Measurements from ENCODE around the gene FGFR3. TPM values are rescaled to one million over a fixed set of nuclear protein-coding genes. Genes with fewer than 3 reads are reported as not detected.

FGFR3 gene
- total RNA-seq, 1 experiment from 2014 or later: 0.46 TPM

DNA sequence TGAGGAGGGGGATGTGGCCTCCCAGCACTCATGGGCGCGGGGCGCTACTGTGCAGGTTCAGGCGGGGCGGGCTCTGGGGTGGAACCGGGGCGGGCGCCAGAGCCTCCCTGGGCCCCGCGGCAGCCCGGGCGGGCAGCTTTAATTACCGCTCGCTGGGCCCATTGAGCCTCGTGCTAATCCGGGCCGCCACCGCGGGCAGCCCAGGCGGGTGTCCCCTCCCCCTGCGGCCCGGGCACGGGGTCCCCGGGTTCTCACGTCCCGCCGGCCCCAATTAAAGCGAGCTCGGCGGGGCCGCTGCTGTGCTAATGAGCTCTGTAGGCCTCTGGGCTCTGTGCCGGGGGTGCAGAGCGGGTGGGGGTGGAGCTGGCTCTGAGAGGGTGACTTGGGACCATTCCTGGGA, 22.8 kb upstream of the FGFR3 start:
- no peak for DNase-seq (ENCODE audit: low read depth)

DNA sequence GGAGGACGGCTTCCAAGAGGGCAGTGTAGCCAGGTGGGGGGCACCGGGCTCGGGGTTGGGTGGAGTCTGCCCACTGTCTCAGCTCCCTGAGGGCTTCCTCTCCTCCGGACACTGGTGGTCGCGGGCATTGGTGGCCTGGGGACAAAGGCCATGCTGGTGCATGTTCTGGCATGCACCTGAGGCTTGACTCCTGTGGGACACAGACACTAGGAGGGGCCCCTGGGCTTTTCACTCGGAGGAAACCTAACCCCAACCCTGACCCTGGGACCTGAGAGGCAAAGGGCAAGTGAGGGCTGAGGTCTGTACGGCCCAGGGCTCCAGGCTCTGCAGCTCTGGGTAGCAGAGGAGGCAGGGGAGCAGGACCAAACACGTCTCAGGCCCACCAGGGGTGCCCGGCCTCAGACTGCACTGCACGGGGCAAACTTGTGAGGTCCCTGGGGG, 22.3 kb upstream of the FGFR3 start:
- DNase-seq (ENCODE audit: low read depth): no peak

GRCh38 chr4:1771555-1772305, 21.4 kb upstream of the FGFR3 start:
- no peak for DNase-seq (ENCODE audit: low read depth)

- no peak for DNase-seq (ENCODE audit: low read depth)
Measured at GRCh38 chr4:1772853-1773538, 20.1 kb upstream of the FGFR3 start.

GRCh38 chr4:1773754-1774153, 19.3 kb upstream of the FGFR3 start:
- DNase-seq (ENCODE audit: low read depth): no peak

DNA sequence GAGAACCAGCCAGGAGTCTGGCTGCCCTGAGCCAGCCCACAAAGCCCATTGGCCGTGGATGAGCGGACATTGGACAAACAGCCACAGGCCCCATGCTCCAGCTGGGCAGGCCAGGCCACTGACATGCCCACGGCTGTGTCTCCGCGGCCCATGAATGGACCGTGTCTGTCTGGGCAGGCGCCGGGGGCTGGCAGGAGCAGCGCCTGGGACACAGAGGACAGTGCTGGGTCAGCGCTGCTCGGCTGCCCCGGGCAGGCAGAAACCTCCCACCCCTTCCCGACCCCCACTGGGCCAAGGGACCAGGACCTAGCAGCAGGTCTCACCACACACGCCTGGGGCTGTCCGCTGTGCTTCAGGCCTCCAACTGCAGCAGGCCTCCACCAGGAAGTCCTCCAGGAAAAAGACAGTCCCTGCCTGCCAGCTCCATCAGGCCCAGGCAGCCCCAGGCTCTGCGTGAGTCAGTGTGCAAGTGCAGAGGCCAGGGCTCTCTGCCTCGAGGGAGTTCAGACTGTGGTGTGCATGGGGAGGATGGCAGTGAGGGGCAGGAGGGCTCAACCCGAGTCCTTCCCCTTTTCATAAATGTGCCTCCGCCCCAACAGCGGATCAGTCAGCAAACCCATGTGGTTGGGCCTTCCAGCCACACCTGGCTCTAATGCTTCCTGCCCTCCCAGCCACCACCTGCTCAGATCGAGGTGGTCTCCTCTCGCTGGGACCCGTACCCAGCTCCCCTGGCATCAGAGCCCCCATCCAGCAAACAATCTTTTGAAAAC, 17.2 kb upstream of the FGFR3 start:
- peak; percentile 46 for DNase-seq (ENCODE audit: low read depth)

DNA sequence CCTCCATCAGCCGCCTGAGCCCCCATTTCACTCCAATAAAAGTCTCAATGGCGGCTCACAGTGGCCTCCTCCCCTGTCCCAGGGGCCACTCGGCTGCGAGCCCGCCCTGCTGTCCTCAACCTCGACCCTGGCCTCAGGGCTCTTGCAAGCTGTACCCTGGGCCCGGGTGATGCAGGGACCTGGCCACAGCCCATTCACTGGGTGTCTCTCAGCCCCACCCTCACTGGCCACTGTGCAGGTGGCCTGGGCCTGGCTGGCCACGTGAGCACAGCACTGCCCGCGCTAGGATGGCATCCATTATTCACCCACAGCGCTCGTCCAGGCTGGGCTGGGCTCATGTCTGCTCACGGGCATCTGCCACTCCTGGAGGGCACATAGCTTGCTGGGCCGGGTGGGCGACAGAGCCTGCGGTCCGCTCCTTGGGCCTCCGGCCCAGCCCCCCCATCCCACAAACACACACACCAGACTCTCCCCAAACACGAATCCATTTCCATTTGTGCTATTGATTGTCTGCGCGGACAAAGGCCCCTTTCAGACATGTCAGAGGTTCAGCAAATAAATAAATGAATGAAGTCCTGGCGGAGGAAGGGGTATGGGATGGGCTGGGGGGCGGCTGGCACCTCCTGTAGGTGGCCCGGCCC, 16.5 kb upstream of the FGFR3 start:
- no peak for DNase-seq (ENCODE audit: low read depth)

DNA sequence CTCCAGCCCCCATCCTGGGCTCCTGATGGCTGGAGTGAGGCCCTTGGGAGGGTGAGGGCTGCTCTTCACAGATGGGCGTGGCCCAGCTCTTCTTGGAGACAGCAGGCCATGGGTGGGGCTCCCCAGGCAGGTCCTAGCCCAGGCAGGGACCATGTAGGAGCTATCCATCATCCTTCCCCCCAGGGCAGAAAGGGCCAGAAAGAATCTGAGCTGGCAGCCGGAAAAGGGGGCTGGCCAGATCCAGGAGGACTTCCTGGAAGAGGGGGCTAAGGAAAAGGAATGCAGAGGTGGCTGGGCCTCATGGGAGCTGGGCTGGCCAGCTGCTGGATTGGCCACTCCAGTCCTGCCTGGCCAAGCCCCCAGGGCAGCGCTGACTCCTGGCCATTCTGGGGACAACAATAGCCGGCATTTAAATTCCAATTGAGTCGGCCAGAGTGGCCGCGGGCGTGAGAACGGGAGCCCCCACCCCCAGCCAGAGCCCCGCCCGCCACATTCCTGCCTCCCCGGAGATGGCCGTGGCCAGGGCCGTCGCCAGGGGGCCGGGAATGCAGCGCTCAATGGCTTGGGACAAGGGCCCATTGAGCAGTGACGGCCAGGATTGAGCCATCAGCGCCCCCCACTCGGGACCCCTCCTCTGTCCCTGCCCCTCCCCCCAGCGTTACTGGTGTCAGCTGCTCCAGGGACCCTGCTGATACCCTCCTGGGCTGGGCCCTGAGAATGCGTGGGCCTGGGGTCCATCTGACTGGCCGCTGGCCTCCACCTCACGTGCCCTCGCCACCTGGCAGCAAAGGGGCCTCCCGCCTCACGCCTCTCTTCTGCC, 15.1 kb upstream of the FGFR3 start:
- DNase-seq (ENCODE audit: low read depth): peak; percentile 59

DNA sequence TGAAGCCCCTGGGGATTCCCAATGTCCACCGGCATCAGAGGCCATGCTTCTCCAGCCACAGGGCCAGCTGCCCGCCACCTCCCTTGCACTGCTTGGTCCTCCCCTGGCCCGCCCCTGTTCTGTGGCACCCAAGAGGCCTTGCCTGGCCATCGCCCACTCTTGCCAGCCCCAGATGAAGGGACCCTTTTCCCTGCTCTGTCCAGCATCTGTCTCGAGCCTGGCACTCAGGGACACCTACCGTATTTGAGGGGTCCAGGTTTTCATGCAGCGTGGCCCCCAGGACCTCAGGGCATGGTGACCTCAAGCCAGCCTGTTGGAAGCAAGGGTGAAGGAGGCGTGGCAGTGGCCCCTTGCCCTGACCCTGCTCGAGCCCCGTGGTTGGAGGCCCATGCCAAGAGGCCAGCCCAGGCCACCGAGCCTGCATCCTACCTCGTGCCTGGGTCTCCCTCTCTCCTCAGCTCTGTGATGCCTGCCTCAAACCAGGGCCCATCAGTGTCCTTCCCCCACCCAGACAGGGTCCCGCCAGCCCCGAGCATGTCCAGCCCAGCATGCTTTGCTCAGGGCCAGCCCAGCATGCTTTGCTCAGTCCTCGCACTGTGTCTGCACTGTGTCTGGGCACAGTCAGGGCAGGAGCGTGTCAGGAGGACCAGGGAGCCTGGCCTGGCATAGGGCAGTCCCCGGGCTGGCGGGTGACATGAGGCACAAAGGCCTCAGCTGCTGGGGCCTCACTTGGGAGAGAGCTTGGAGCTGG, 14.3 kb upstream of the FGFR3 start:
- no peak for DNase-seq (ENCODE audit: low read depth)

DNA sequence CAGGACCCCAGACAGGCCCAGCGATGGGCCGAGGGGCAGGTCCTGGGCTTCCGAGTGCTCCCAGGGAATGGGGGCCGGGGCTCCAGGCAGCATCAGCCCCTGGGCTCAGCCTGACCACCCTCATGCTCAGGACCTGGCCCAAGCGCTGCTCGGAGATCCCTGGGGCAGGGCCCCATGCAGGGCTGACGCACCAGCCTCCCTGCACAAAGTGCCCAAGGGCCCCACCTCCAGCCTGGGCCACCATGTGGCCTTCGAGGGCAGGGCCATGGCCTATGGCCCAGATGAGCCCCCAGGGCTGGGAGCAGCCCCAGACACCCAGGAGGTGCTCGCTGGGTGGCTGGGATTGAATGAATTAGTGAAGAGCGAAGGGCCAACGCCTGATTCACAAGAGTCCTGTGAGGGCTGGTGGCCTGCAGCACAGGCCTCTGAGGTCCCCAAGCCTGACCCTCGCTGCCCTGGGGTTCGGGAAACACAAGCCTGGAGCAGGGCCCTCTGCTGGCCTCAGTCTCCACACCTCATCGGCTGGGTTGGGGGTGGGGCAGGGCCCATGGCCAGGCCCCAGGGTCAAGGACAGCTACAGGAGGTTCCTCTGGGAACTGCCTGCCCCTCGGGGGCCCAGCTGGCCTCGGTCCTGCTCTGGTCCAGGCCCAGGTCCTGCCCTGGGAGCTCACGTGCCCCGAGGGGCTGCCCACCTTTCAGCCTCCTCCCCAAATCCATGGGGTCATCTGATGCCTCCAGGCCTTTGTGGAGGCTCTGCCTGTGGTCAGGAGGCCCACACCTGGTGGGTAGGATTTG, 13.3 kb upstream of the FGFR3 start:
- DNase-seq (ENCODE audit: low read depth): no peak

DNA sequence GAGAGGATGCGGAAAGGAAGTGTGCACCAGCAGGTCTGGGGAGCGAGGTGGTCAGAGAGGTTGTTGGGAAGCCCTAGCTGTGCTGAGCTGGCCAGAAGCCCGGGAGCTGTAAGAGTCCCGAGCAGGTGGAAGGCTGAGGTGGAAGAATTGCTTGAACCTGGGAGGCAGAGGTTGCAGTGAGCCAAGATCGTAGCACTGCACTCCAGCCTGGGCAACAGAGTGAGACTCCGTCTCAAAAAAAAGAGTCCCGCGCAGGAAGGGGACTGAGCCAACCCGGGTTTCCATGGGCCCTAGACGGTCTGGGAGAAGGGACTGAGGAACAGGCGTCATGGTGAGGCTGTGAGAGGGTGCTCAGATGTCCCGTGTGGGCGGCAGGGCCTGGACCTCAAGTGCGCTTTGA, 12.7 kb upstream of the FGFR3 start:
- no peak for DNase-seq (ENCODE audit: low read depth)

GRCh38 chr4:1783015-1783414, 10.1 kb upstream of the FGFR3 start:
- DNase-seq (ENCODE audit: low read depth): no peak

GRCh38 chr4:1783970-1784369, 9.1 kb upstream of the FGFR3 start:
- no peak for DNase-seq (ENCODE audit: low read depth)

DNA sequence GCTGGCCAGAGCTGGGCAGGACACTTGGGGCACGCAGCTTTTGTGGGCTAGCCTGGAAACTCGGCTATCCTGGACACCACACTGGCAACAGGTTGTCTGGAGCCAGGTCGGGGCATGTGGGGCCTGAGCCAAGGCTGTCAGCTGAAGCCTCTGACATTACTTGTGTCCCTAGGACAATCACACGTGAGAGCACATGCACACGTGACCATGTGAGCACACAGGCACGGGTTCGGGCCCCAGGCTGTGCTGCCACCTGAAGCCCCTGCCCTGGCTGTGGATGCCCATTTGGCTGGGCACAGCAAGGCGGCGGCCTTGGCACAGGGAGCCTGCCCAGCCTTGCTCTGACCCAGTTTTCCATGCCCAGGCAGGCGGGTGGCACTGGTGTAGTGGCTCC, 8.7 kb upstream of the FGFR3 start:
- DNase-seq (ENCODE audit: low read depth): no peak

- DNase-seq (ENCODE audit: low read depth): no peak
Measured at GRCh38 chr4:1784789-1785591, 8.1 kb upstream of the FGFR3 start.

GRCh38 chr4:1785592-1785991, 7.5 kb upstream of the FGFR3 start:
- no peak for DNase-seq (ENCODE audit: low read depth)

- DNase-seq (ENCODE audit: low read depth): no peak
Measured at GRCh38 chr4:1786544-1787362, 6.3 kb upstream of the FGFR3 start.

Data from Daoy (cell line).